Measurements from ENCODE around the gene AGT.

AGT gene

DNA sequence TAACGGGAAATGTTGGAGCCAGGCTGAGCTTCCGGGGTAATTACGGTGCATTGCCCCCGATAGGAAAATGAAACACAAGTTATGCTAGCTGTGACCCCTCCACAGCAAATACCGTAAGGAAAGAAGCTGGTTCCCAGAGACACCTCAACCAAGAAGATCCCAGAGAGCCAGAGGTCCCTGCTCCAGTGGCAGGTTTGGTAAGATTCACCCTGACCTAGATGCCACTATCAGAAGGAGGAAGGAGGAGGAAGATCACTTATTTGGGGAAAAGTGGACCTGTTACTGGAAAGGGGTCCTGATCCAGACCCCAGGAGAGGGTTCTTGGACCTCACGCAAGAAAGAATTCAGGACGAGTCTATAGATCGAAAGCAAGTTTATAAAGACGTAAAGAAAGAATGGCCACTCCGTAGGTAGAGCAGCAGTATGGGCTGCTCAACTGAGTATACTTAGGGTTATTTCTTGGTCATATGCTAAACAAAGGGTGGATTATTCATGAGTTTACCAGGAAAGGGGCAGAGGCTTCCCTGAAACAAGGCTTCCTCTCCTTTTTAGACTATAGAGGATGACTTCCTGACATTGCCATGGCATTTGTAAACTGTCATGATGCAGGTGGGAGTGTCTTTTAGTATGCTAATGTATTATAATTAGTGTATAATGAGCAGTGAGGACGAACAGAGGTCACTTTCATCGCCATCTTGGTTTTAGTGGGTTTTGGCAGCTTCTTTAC is 25.8 kb upstream of the AGT start:
- H3K27ac ChIP-seq: no peak overlapping the region
- in situ Hi-C loops (cut with HindIII; ENCODE audit: low pct_ligation_motif_present, low sequenced_read_pairs): no loop called here

DNA sequence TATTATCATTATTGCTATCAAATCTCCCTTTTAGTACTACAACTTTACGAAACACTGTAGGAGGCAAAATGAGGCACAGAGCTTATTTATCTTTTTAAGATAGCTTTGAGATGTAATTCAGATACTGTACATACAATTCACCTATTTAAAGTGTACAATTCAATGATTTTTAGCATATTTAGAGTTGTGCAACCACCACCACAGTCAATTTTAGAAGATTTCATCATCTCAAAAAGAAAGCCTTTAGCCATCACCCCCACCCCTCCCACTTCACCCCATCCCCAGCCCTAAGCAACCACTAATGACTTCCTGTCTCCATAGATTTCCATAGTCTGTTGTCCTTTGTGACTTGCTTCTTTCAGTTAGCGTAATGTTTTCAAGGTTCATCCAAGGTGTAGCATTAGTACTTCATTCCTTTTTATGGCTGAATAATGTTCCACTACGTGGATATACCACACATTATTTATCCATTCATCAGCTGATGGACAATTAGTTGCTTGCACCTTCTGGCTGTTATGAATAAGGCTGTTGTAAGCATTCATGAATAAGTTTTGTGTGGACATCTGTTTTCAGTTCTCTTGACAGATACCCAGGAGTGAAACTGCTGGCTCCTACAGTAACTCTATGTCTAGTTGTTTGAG is 23.8 kb upstream of the AGT start:
- TF ChIP-seq CTCF (IDR thresholded peaks at IDR 0.05; ENCODE audit: low read depth, low read length, missing control alignments): no peak
- no peak overlapping the region for H3K27ac ChIP-seq
- no peaks in the 10 kb centered on the region for H3K27me3 ChIP-seq (replicated peaks)
- DNase-seq: no peak
- in situ Hi-C loops (cut with HindIII; ENCODE audit: low pct_ligation_motif_present, low sequenced_read_pairs): no loop called here
- no peaks in the 10 kb centered on the region for H3K36me3 ChIP-seq (replicated peaks)
- no peak overlapping the region for H3K4me3 ChIP-seq (ENCODE audit: low read depth, low read length)

More for the DNA sequence above, 25.8 kb upstream of the AGT start:
- Histone ChIP-seq H3K4me3 (ENCODE audit: low read depth, low read length) (no peak overlapping the region), H3K27me3 (replicated peaks) (no peaks in the 10 kb centered on the region), H3K36me3 (replicated peaks) (no peaks in the 10 kb centered on the region)
- DNase-seq: no peak
- no peak for TF ChIP-seq CTCF (IDR thresholded peaks at IDR 0.05; ENCODE audit: low read depth, low read length, missing control alignments)

DNA sequence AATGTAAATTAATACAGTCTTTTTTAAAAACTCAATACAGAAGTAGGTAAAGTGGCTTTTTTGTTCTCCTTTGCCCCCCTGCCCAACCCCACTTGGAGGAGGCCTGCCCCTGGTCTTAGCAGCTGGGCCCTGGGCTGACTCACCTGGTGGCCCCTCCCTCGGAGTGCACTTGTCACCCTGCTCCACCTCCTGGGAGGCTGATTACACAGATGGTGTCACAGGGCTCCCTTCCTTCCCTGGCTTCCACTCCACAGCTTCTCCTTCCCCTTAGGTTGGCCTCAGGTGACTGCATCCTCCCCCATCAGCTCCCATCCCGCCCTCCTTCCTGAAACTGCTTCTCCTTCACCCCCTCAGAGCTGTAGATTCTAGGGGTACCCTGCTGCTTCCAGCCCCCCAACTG is 21.5 kb upstream of the AGT start:
- in situ Hi-C loops (cut with HindIII; ENCODE audit: low pct_ligation_motif_present, low sequenced_read_pairs): no loop called here
- H3K36me3 ChIP-seq (replicated peaks): no peaks in the 10 kb centered on the region
- no peak for TF ChIP-seq CTCF (IDR thresholded peaks at IDR 0.05; ENCODE audit: low read depth, low read length, missing control alignments)
- no peak overlapping the region for H3K27ac ChIP-seq
- H3K27me3 ChIP-seq (replicated peaks): no peaks in the 10 kb centered on the region
- DNase-seq: no peak
- H3K4me3 ChIP-seq (ENCODE audit: low read depth, low read length): no peak overlapping the region

GRCh38 chr1:230730977-230731376 is 17.1 kb upstream of the AGT start:
- H3K36me3 ChIP-seq (replicated peaks): no peaks in the 10 kb centered on the region
- in situ Hi-C loops (cut with HindIII; ENCODE audit: low pct_ligation_motif_present, low sequenced_read_pairs): no loop called here
- no peak overlapping the region for H3K27ac ChIP-seq
- no peaks in the 10 kb centered on the region for H3K27me3 ChIP-seq (replicated peaks)
- no peak for DNase-seq
- no peak for TF ChIP-seq CTCF (IDR thresholded peaks at IDR 0.05; ENCODE audit: low read depth, low read length, missing control alignments)
- no peak overlapping the region for H3K4me3 ChIP-seq (ENCODE audit: low read depth, low read length)

GRCh38 chr1:230728710-230729392 is 14.9 kb upstream of the AGT start:
- Histone ChIP-seq H3K27ac (no peak overlapping the region), H3K4me3 (ENCODE audit: low read depth, low read length) (no peak overlapping the region), H3K27me3 (replicated peaks) (no peaks in the 10 kb centered on the region), H3K36me3 (replicated peaks) (no peaks in the 10 kb centered on the region)
- no peak for DNase-seq
- in situ Hi-C loops (cut with HindIII; ENCODE audit: low pct_ligation_motif_present, low sequenced_read_pairs): no loop called here
- no peak for TF ChIP-seq CTCF (IDR thresholded peaks at IDR 0.05; ENCODE audit: low read depth, low read length, missing control alignments)
